ENCODE results near the gene ZC3H13. TPM values are rescaled to one million over a fixed set of nuclear protein-coding genes. Genes with fewer than 3 reads are reported as not detected.

The ZC3H13 gene
- total RNA-seq, 2 donors from 2014 or later: 58.1 to 62.4 TPM

GRCh38 chr13:45949161-45949560 is 103.4 kb downstream of the ZC3H13 start:
- Mint-ChIP-seq H3K9me3 (no peaks in the 10 kb centered on the region), H3K27ac (no peak overlapping the region), H3K27me3 (ENCODE audit: insufficient read depth) (no peaks in the 10 kb centered on the region), H3K4me3 (no peak overlapping the region), H3K36me3 (ENCODE audit: low read depth) (peaks cover 2% of the 10 kb centered on the region), H3K4me1 (peaks cover 22% of the 10 kb centered on the region)
- Histone ChIP-seq H3K36me3 (ENCODE audit: control insufficient read depth, insufficient read depth, low read length) (no peaks in the 10 kb centered on the region), H3K27ac (ENCODE audit: low read depth, low read length) (no peak overlapping the region), H3K9ac (ENCODE audit: extremely low read depth, low read length, poor library complexity, severe bottlenecking) (no peak overlapping the region), H3K4me3 (ENCODE audit: low read length) (no peak overlapping the region), H3K9me3 (ENCODE audit: control insufficient read depth, low read length) (no peaks in the 10 kb centered on the region), H3K27me3 (ENCODE audit: control insufficient read depth, insufficient read depth, low read length, poor library complexity, severe bottlenecking) (no peaks in the 10 kb centered on the region), H3K4me1 (ENCODE audit: control insufficient read depth, insufficient read depth, low read length) (peaks cover 10% of the 10 kb centered on the region)
- 89% methylated on average over 1 of the region's 1 CpG for WGBS, 2 experiments (ENCODE audit: insufficient coverage in 1 of 2, insufficient read length in 1 of 2)
- no peak for DNase-seq
- TF ChIP-seq, protein P1, sequence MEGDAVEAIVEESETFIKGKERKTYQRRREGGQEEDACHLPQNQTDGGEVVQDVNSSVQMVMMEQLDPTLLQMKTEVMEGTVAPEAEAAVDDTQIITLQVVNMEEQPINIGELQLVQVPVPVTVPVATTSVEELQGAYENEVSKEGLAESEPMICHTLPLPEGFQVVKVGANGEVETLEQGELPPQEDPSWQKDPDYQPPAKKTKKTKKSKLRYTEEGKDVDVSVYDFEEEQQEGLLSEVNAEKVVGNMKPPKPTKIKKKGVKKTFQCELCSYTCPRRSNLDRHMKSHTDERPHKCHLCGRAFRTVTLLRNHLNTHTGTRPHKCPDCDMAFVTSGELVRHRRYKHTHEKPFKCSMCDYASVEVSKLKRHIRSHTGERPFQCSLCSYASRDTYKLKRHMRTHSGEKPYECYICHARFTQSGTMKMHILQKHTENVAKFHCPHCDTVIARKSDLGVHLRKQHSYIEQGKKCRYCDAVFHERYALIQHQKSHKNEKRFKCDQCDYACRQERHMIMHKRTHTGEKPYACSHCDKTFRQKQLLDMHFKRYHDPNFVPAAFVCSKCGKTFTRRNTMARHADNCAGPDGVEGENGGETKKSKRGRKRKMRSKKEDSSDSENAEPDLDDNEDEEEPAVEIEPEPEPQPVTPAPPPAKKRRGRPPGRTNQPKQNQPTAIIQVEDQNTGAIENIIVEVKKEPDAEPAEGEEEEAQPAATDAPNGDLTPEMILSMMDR (conservative IDR thresholded peaks at IDR 0.05): no peak

GRCh38 chr13:45943965-45944364 is 108.6 kb downstream of the ZC3H13 start:
- H3K9me3 Mint-ChIP-seq: no peaks in the 10 kb centered on the region
- 80 to 91% methylated on average over 1 to 2 of the region's 2 CpGs for WGBS, 2 experiments (ENCODE audit: insufficient coverage in 1 of 2, insufficient read length in 1 of 2)

GRCh38 chr13:45943120-45943519 is 109.4 kb downstream of the ZC3H13 start:
- 66 to 83% methylated on average over 1 to 2 of the region's 2 CpGs for WGBS, 2 experiments (ENCODE audit: insufficient coverage in 1 of 2, insufficient read length in 1 of 2)
- Histone ChIP-seq H3K27me3 (ENCODE audit: control insufficient read depth, insufficient read depth, low read length, poor library complexity, severe bottlenecking) (no peaks in the 10 kb centered on the region), H3K9me3 (ENCODE audit: control insufficient read depth, low read length) (no peaks in the 10 kb centered on the region), H3K4me1 (ENCODE audit: control insufficient read depth, insufficient read depth, low read length) (peaks cover 28% of the 10 kb centered on the region), H3K27ac (ENCODE audit: low read depth, low read length) (no peak overlapping the region), H3K9ac (ENCODE audit: extremely low read depth, low read length, poor library complexity, severe bottlenecking) (no peak overlapping the region), H3K36me3 (ENCODE audit: control insufficient read depth, insufficient read depth, low read length) (no peaks in the 10 kb centered on the region), H3K4me3 (ENCODE audit: low read length) (no peak overlapping the region)
- H3K4me1 Mint-ChIP-seq: peaks cover 67% of the 10 kb centered on the region
- no peaks in the 10 kb centered on the region for H3K36me3 Mint-ChIP-seq (ENCODE audit: low read depth)
- no peaks in the 10 kb centered on the region for H3K9me3 Mint-ChIP-seq
- DNase-seq: no peak
- no peaks in the 10 kb centered on the region for H3K27me3 Mint-ChIP-seq (ENCODE audit: insufficient read depth)
- TF ChIP-seq, protein P1 (conservative IDR thresholded peaks at IDR 0.05): no peak
- H3K27ac Mint-ChIP-seq: no peak overlapping the region
- no peak overlapping the region for H3K4me3 Mint-ChIP-seq

More at GRCh38 chr13:45943965-45944364, 108.6 kb downstream of the ZC3H13 start:
- H3K27ac Mint-ChIP-seq: no peak overlapping the region
- DNase-seq: no peak
- no peak overlapping the region for H3K9ac ChIP-seq (ENCODE audit: extremely low read depth, low read length, poor library complexity, severe bottlenecking)
- peaks cover 66% of the 10 kb centered on the region for H3K4me1 Mint-ChIP-seq
- peaks cover 28% of the 10 kb centered on the region for H3K4me1 ChIP-seq (ENCODE audit: control insufficient read depth, insufficient read depth, low read length)
- no peaks in the 10 kb centered on the region for H3K9me3 ChIP-seq (ENCODE audit: control insufficient read depth, low read length)
- H3K4me3 ChIP-seq (ENCODE audit: low read length): no peak overlapping the region
- H3K27ac ChIP-seq (ENCODE audit: low read depth, low read length): no peak overlapping the region
- H3K4me3 Mint-ChIP-seq: no peak overlapping the region
- H3K27me3 Mint-ChIP-seq (ENCODE audit: insufficient read depth): no peaks in the 10 kb centered on the region
- no peaks in the 10 kb centered on the region for H3K27me3 ChIP-seq (ENCODE audit: control insufficient read depth, insufficient read depth, low read length, poor library complexity, severe bottlenecking)
- no peaks in the 10 kb centered on the region for H3K36me3 ChIP-seq (ENCODE audit: control insufficient read depth, insufficient read depth, low read length)
- TF ChIP-seq, protein P1 (conservative IDR thresholded peaks at IDR 0.05): no peak
- no peaks in the 10 kb centered on the region for H3K36me3 Mint-ChIP-seq (ENCODE audit: low read depth)
